Fibroblast of lung (primary cell): ENCODE results near the gene PRORP.

Experiments
- EZH2 ChIP-seq: IDR thresholded peaks from 2 replicates; pipeline ENCODE4 v1.5.1; 2012; ENCODE audit warnings: low read length, control low read depth, mild to moderate bottlenecking; ENCODE audit errors: missing control alignments
- TF ChIP-seq, protein P1 (sequence below), 2 donors: IDR thresholded peaks in 1 of 2; conservative IDR thresholded peaks in 1 of 2; 1 replicate in 1 of 2; 2 replicates in 1 of 2; pipeline ENCODE4 v1.5.1; 2011 to 2012; ENCODE audit warnings: low read length in 2 of 2, control low read depth in 1 of 2, inconsistent platforms in 1 of 2, low read depth in 1 of 2, mild to moderate bottlenecking in 1 of 2

- TF ChIP-seq, protein P1, sequence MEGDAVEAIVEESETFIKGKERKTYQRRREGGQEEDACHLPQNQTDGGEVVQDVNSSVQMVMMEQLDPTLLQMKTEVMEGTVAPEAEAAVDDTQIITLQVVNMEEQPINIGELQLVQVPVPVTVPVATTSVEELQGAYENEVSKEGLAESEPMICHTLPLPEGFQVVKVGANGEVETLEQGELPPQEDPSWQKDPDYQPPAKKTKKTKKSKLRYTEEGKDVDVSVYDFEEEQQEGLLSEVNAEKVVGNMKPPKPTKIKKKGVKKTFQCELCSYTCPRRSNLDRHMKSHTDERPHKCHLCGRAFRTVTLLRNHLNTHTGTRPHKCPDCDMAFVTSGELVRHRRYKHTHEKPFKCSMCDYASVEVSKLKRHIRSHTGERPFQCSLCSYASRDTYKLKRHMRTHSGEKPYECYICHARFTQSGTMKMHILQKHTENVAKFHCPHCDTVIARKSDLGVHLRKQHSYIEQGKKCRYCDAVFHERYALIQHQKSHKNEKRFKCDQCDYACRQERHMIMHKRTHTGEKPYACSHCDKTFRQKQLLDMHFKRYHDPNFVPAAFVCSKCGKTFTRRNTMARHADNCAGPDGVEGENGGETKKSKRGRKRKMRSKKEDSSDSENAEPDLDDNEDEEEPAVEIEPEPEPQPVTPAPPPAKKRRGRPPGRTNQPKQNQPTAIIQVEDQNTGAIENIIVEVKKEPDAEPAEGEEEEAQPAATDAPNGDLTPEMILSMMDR (conservative IDR thresholded peaks at IDR 0.05 in 1 of 2, IDR thresholded peaks at IDR 0.05 in 1 of 2; ENCODE audit: low read depth in 1 of 2, low read length in 2 of 2): no peak
- no peak for TF ChIP-seq EZH2
Measured at GRCh38 chr14:35161231-35161630, 38.9 kb downstream of the PRORP start.
